NCI-H1092 treated with DMSO at 0.1 percent for 48 hours (cell line): ENCODE data around the gene TEX13A.
"Not testable (repeated sequence)": the region's sequence is repeated elsewhere in the genome, so short reads cannot be mapped to it uniquely, and the experiment has no call there.

Source experiments
- DNase-seq: peaks from one replicate; lab custom pipeline; 2025; lab: John Stamatoyannopoulos, UW

The TEX13A gene, protein sequence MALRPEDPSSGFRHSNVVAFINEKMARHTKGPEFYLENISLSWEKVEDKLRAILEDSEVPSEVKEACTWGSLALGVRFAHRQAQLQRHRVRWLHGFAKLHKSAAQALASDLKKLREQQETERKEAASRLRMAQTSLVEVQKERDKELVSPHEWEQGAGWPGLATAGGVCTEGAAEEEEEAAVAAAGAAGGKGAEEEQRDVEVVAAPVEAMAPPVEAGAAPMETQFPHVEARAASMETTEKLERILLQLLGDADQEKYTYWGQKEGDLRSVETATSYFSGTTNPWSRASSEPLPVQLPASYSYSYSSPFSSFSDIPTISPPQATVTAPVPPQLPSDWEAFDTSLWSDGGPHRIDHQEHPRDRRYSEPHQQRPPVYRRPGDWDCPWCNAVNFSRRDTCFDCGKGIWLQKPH

DNA sequence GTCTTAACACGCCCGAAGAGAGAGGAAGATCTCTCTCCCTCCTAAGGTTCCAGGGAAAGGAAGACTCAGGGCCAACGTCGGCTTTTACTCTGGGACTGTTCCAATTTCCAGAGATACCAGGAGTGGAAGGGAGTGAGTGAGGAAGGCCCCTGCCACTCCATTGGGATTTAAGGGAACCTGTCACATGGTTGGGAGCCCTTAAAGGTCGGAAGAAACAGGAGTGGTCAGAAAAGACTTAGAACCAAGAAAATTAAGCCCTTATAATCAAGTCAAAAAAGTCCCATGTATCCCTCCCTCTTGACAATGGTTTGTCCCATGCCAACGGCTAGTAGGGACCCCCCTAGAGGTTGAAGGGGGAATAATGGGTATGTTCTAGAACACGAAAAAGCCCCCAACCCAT is at the start of gene TEX13A:
Gene TEX13A (minus strand): TSS at position 59 of the 400 bp plus-strand sequence. CDS start 297 bp downstream, outside the sequence.
- DNase-seq = no peak

DNA sequence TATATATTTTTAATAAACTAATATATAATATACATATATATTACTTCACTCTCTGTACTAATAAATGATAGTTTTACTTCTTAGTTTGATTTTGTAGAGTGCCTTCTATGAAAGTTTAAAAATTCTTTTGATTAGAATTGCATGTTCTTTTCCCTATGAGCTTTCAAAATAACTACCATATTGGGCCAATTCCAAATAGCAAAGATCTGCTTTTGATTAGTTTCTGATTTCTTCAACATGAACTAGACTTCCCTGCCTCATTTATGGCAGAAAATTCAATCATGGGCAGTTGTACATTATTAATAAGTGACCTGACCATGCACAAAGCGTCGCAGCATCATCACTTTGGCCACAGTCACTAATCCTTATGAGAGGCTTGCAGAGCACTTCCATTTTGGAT is 48.9 kb upstream of the TEX13A start:
- no peak for DNase-seq

DNA sequence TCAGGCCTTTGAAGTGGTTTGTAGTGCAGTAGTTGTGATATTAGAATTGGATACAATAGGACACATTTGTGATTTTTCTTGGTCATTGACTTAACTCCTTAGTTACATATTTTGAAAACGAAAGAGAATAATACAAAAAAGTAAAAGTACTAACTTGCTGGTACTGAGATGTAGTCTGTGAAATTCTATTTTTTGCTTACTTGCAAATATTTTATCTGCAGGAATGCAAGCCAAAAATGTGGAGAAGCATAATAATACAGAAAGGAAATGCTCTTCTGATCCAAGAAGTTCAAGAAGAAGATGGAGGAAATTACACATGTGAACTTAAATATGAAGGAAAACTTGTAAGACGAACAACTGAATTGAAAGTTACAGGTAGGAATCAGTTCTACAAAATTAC is 46.7 kb upstream of the TEX13A start:
- no peak for DNase-seq

DNA sequence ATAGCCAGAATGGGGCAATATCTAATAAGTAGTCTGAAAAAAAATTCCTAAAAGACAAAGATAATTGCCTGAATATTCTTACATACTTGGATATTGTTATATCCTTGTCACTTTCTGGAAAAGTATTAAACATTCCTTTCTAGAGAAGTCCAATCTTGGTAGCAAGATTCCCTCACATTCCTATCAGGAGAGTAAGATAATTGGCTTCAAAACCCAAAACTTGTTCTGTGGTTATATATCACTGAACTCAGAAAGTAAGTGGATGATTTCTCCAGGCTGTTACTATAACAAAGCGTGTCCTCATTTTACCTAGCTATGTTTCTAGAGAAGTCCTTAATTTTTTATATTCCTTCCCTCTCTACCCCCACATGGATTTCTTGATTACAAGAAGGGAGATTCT is 46.0 kb upstream of the TEX13A start:
- DNase-seq = no peak

DNA sequence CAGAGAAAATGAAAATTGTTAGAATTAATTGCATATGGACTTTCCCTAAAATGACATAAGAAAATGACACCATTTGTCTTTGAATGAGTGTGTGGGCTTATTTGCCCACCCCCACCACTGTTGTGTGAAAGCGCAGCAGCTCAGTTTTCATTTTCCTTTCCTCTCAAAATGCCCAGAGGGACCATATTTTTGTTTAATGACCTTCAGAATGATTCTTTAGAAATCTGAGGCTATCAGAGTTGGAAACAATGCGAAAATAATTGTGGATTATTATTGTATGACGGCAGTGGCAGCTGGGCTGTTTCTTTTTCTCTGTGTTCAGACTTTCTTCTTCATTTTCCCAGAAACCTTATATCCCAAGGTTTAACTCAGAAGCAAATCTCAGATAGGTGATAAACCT is 44.6 kb upstream of the TEX13A start:
- no peak for DNase-seq

DNA sequence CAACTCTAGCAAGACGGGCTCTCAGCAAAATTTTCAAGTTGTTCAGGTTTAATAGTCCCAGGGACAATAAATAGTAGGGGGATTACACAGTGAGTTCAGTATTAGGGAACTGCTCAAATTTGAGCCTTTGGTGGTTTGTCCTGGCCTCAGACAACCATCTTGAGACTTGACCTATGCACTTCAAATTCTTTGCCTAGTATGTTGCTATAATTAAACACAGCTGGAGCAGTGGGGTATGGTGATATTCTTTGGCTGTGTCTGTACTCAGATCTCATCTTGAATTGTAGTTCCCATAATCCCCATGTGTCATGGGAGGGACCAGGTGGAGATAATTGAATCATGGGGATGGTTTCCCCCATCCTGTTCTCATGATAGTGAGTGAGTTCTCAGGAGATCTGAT is 43.3 kb upstream of the TEX13A start:
- DNase-seq = no peak

DNA sequence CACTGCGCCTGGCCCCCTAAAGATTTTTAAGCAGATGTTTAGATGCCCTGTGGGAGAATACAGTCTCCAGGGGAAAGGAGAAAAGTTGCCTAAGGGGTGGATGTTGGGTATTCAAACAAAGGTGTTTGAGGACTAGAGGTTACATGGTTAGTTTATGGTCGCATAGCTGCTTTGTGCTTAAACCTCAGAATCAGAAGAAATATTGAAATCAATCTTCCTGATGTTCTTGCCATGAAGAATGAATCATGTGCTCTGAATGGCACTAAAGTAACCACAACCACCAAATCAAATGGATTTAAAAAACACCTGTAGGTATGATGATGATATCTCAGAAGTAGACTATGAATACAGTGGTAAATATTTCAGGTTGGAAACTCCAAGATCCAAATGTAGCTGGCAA is 42.7 kb upstream of the TEX13A start:
- no peak for DNase-seq

DNA sequence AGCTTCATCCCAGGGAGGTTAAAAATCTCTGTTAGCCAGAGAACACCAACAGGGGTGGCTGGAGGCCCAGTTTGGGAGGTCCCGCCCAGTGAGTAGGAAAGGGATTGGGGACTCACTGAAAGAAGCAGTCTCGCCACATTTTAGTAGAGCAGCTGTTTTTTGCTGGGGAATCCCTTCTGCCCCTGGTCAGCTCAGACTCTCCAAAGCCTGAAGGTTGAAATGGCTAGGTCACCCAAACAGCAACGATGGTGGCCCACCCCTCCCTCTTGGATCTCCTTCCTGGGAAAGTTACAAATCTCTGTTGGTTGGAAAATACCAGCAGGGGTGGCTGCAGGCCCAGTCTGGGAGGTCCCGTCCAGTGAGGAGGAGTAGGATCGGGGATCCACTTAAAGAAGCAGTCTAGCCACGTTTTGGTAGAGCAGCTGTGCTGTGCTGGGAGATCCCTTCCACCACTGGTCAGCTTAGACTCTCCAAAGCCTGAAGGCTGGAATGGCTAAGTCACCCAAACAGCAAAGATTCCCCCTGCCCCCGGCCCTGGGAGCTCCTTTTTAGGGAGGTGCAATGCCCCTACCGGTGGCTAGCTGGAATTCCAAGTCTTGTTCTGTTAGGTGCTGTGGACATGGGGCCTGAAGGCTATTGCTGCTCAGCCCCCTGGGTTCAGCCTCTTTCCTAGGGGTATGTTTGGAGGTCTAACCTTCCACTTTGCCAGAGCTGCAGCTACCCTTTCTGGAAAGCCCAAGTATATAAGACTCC is 40.0 kb upstream of the TEX13A start:
- no peak for DNase-seq

DNA sequence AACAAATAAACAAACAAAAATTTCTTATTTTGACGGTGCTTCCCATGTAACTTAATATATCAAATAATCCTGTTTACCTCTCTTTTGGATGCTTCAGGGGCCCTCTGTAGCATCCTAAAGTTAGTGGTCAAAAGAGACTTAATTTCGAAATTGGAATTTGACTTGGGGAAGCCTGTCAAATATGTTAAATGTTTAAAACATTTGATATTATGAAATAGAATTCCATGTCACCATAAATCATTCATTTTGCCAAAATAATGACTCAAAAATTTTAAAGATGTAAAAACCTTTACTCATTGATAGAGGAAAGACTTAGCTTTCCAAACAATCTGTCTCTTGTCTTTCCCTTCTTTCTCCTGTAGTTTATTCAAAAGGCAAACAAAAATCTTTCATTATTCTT is 20.6 kb upstream of the TEX13A start:
- no peak for DNase-seq

DNA sequence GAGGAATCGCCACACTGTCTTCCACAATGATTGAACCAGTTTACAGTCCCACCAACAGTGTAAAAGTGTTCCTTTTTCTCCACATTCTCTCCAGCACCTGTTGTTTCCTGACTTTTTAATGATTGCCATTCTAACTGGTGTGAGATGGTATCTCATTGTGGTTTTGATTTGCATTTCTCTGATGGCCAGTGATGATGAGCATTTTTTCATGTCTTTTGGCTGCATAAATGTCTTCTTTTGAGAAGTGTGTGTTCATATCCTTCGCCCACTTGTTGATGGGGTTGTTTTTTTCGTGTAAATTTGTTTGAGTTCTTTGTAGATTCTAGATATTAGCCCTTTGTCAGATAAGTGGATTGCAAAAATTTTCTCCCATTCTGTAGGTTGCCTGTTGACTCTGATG is 16.9 kb upstream of the TEX13A start:
- DNase-seq = not testable (repeated sequence)

DNA sequence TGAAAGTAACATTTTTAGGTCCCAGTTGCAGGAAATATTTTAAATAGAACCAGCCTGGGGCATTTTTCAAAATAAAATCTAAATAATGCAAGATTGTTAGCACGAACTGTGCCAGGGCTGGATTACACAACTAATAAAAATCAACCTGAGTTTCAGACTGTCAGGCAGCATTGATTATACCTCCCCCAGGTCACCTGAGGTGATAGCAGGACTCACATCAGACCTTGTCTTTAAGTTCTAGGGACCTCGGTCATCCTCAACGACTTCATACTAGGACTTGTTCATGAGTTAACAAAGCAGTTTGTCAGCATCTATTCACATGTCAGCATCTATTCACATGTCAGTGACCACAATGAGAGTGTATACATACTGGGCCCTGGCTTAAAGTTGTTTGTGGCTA is 8.7 kb upstream of the TEX13A start:
- no peak for DNase-seq

DNA sequence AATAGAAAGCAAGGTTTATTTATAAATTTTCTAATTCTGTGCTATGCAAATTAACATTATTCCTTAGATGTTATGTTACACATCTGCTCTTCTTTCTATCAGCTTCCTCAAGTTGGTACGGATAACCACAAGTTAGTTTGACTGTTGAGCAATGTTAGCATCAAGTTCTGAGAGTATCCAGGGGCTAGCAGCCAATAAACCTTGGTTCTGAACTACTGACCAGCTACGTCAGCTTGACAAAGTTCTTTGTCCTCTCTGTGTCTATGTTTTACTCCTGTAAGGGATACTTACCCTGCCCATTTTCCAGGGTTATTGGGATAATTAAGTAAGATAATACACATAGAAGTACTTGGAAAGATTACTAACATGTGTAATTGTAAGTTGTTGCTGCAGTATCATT is 8.1 kb upstream of the TEX13A start:
- DNase-seq = no peak

DNA sequence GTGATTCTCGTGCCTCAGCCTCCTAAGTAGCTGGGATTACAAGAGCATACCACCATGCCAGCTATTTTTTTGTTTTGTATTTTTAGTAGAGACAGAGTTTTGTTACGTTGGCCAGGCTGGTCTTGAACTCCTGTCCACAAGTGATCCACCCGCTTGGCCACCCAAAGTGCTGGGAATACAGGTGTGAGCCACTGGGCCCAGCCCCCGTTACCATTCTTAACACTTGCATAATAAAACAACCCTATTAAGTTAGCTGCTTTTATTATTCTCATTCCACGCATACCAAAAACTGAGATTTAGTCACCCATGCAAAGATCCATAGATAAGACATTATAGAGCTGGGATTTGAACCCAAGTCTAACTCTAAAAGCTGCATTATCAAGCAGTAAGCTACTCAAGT is 6.0 kb upstream of the TEX13A start:
- DNase-seq = no peak

DNA sequence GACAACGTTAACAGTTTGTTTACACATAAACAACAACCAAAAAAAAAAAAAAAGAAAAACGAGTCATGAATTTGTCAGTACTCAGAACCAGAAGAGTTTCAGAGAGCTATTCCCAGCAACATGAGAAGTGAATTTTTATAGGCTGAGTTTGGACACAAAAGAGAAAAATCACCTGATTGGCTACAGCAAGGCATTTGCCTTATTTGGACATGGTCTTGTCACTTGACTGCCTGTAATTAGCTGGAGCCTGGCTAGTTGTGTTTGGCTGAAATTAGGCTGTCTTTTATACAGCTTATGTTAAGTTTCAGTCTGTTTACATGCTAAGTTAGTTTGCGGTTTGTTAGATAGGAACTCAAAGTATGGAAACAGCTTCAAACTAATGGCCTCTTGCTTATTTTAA is 880 bp upstream of the TEX13A start:
- DNase-seq = no peak

DNA sequence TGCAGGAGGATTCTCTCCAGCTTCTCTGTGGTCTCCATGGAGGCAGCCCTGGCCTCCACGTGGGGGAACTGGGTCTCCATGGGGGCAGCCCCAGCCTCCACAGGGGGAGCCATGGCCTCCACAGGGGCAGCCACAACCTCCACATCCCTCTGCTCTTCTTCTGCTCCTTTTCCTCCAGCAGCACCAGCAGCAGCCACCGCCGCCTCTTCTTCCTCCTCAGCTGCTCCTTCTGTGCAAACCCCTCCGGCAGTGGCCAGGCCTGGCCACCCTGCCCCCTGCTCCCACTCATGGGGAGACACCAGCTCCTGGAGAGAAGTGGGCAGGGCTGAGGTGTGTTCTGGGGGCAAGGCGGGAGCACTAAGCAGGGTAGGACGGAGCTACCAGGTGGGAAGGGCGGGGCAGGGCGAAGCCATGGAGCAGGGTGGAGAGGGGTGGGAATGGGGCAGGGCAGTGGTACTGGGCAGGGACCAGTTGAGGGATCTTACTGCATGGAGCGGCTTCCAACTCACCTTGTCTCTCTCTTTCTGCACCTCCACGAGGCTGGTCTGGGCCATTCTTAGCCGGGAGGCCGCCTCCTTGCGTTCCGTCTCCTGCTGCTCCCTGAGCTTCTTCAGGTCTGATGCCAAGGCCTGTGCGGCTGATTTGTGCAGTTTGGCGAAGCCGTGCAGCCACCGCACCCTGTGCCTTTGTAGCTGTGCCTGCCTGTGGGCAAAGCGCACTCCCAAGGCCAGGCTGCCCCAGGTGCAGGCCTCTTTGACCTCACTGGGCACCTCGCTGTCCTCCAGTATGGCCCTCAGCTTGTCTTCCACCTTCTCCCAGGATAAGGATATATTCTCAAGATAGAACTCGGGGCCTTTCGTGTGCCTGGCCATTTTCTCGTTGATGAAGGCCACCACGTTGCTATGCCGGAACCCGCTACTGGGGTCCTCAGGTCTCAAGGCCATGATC is 766 bp downstream of the TEX13A start:
- no peak for DNase-seq

DNA sequence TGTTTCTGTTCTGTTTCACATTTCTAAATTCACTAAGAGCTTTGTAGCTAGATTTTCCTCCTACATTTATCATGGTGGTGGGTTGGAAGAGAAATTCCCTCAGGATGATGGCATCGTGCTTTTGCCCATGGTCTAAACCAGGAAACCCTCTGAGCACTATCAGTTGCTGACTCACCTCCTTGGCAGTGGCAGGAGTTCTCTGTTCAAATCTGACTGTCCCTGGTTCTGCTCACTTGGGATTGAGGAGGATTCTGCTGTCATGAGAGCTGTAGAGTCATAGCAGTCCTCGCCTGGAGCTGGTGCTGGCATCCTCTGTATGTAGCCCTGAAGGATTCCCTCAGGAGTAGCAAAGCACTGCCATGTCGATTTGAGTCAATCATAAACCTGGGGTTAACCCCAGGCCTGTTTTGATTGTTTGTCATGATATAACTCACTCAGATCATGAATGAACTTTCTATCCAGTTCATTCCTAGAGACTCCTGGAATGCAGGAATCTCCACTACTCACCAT is 9.4 kb downstream of the TEX13A start:
- no peak for DNase-seq

DNA sequence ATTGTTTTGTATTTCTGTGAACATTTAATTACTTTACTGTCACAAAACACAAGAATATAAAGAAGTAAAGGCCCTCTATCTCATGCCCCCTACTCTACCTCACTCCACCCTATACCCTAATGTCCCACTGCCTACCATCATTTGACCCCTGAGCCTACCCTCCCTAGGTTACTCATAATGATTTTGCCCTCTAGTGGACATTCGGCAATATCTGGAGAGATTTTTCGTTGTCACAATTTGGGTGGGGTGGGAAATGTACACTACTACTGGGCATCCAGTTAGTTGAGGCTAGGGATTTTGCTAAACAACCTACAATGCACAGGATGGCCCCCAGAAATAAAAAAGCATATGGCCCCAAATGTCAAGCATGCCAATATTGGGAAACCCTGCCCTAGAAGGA is 10.2 kb downstream of the TEX13A start:
- no peak for DNase-seq

DNA sequence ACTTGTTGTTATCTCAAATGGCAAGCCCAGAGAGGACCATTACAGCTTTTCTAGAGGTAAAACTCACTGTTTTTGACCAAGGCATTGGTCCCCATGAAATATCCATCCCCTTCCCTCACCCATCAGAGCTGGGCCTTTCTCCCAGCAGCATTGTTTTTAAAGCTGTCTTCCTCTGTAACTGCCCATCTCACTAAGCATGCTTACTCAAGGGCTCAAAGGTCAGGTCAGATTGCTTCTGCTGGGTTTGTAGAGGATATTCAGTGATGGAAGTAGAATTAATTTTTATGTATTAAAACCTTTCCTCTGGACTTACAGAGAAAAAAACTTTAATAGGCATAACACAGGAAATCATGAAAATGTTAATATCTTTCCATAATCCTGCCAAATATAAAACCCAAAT is 11.1 kb downstream of the TEX13A start:
- no peak for DNase-seq

DNA sequence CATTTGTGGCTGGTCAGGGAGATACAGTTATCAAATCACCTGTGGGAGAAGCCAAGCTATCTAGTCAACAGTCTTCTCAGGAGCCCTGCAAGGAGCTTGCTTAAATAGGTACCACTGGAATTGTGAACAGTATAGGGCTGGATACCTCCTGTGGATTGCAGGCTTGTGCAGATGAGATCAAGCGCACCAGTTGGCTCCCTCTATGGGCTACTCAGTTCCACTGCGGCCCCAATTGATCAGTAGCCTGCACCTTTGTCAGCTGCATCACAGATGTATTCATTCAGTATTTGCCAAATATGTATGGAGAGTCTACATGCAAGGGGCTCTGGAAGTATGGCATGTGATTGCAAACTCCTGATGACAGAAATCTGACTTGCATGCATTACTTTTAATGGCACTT is 28.6 kb downstream of the TEX13A start:
- DNase-seq = no peak

DNA sequence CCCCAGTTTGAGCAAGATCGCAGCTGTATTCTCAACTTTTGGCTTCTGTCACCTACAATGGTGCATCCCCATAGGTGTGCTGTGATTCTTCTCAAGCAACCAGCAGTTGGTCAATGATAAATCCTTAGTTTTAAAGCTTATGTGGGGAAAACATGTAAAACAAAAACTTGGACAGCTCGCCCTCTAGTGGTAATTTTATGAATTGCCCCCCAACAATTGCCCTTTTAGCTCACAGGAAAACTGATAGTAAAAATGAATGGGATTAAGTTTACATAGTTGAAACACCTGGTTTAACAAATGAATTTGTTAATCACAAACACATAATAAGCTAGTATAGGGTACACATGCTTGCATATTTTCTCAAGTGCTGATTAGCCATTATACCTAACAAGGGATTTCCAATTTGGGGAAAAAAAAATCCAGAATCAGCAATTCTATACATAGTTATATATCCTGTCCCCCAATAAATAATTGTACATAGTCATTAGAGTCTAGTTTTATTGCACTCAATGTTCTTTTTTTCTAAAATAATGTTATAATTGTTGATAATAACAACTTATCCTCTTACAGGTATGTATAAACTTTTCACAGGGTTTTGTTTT is 30.1 kb downstream of the TEX13A start:
- no peak for DNase-seq

DNA sequence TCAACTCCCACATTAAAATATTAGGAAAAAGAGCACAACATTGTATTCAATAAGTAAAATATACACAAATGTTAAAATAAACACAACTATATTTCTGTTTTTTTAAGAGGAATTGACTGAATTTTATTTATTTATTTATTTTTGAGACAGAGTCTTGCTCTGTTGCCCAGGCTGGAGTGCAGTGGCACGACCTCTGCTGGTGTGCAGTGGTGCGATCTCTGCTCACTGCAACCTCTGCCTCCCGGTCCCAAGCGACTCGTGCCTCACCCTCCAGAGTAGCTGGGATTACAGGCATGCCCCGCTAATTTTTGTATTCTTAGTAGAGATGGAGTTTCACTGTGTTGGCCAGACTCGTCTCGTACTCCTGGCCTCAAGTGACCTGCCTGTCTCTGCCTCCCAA is 31.4 kb downstream of the TEX13A start:
- DNase-seq = no peak

DNA sequence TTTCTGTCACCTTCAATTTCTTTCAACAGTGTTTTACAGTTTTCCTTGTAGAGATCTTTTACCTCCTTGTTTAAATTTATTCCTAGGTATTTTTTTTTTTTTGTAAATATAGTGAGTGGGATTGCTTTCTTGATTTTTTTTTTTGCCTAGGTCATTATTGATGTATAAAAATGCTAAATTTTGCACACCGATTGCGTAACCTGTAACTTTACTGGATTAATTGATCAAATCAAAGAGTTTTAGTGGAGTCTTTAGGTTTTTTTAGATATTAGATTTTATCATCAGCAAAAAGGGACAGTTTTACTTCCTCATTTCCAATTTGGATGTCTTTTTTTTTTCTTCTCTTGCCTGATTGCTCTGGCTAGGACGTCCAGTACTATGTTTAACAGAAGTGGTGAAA is 40.9 kb downstream of the TEX13A start:
- DNase-seq = no peak
